ENCODE measurements around the gene PROM1.

- no peak for TF ChIP-seq CTCF (IDR thresholded peaks at IDR 0.05; ENCODE audit: borderline replicate concordance, extremely low read depth, low read length, poor library complexity, severe bottlenecking)
- no peak for TF ChIP-seq EZH2 (IDR thresholded peaks at IDR 0.05; ENCODE audit: borderline replicate concordance, low read depth, low read length, severe bottlenecking)
Observed at GRCh38 chr4:16110199-16110598, 26.4 kb upstream of the PROM1 start.

Measured in DND-41 (cell line).